IPS-18c (cell line): ENCODE measurements around the gene GALNT16.

Source experiments
- H3K4me3 ChIP-seq: 2 replicates; pipeline ENCODE4 v1.7.0; 2013; ENCODE audit warnings: low read depth, mild to moderate bottlenecking, low read length, moderate library complexity; ENCODE audit not compliant: insufficient read depth
- H3K9me3 ChIP-seq: one replicate; pipeline ENCODE4 v1.6.1; 2013; ENCODE audit warnings: mild to moderate bottlenecking, low read length, moderate library complexity; ENCODE audit not compliant: control insufficient read depth, insufficient read depth

GALNT16 gene

GRCh38 chr14:69339426-69339825, 79.5 kb downstream of the GALNT16 start:
- Histone ChIP-seq H3K9me3 (peaks cover 4% of the 10 kb centered on the region), H3K4me3 (no peak overlapping the region)

DNA sequence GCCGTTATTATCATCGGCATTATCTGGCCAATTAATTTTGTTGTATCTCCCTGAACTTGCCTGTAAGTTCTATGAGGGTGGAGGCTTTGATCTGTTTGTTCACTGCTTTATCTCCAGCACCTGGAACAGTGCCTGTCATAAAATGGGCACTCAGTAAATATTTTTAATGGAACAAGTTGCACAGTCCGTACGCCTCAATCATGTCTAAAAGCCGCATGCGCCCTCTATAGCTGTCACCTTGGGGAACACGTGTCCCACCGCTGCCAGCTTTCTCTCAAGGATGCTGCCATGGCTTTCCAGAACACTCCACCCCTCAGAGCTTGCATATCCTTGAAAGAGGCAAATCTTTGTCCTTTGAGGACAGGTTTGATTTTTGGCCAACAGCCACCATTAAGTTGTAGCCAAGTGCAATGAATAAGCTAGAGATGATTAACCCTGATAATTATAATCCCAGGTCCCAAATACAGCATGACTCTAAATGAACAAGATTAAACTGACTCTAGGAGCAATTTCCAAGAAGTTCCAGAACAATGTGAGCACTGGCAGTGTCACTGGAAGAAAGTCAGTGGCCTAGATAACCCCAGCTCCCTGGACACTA, 83.1 kb downstream of the GALNT16 start:
- Histone ChIP-seq H3K9me3 (peaks cover 4% of the 10 kb centered on the region), H3K4me3 (no peak overlapping the region)

DNA sequence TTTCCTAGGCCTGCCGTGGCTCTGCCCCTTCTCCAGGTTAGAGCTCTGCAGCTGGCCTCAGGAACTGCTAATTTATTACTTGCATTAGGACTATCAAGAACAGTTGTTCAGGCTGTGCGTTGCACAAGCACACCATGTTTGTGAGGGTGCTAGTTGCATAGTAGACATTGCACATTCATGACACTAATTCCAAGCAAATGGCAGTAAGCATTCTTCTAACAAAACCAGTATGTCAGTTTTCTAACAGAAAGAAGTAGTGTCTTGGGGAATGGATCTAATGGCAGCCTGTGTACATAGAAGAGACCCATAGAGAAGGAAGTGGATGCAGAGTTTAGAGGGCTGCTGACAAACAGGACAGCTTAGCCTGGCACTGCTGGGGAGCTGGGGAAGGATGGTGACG, 84.2 kb downstream of the GALNT16 start:
- Histone ChIP-seq H3K9me3 (peaks cover 4% of the 10 kb centered on the region), H3K4me3 (no peak overlapping the region)

DNA sequence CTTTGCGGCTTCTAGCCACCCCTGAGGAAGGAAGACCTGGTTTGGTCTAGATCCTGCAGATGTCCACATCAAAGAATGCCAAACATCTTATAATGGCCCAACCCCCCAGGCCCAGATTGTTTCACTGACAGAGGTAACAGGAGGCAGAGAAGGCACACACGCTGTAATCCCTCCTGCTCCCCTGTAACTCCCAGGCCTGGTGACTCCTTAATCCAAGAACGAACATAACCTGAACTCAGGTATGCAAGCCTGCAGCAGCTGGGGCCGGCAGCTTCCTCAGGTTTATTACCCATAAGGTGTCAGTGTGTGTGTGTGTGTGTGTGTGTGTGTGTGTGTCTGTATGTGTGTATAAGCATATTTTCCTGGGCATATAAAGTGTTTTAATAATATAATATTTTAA, 85.4 kb downstream of the GALNT16 start:
- Histone ChIP-seq H3K4me3 (no peak overlapping the region), H3K9me3 (peaks cover 4% of the 10 kb centered on the region)

DNA sequence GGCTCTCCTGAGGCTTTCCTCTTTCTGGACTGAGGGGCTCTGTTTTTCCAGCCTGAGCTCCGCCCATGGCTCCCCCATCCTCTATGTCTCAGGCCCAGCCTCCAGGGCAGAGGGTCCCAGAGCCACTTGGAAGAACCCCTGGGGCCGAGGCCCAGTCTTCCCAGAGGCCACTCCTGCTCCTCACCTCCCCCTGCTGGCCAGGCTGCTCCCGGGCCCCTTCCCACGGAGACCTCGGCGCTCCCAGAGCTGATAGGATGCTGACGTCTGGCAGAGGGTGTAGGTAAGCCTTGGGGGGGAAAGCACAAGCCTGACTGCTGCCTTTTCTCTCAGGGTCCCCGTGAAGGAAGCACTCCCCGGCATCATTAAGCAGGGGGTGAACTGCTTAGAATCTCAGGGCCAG, 86.8 kb downstream of the GALNT16 start:
- H3K9me3 ChIP-seq: peaks cover 2% of the 10 kb centered on the region
- no peak overlapping the region for H3K4me3 ChIP-seq

- Histone ChIP-seq H3K4me3 (no peak overlapping the region), H3K9me3 (no peaks in the 10 kb centered on the region)
Observed at GRCh38 chr14:69349091-69349777, 89.3 kb downstream of the GALNT16 start.

DNA sequence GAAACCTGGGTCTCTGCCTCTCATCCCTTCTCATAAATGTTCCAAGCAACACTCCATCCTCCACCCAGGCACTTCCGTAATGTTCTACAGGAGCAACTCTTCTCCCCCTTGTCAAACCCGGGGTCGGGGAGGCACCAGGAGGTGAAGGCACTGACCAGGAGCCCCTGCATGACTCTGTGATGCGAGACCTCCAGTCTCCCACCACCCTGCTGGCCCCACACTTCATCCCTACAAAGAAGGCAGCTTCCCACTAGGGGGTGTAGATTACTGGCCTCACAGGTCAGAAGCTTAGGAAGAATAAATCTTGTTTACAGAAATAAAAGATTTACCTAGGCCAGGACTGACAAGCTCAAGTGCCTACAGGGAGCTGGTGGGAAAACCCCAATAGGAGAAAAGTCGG, 90.9 kb downstream of the GALNT16 start:
- H3K9me3 ChIP-seq: no peaks in the 10 kb centered on the region
- H3K4me3 ChIP-seq: no peak overlapping the region

DNA sequence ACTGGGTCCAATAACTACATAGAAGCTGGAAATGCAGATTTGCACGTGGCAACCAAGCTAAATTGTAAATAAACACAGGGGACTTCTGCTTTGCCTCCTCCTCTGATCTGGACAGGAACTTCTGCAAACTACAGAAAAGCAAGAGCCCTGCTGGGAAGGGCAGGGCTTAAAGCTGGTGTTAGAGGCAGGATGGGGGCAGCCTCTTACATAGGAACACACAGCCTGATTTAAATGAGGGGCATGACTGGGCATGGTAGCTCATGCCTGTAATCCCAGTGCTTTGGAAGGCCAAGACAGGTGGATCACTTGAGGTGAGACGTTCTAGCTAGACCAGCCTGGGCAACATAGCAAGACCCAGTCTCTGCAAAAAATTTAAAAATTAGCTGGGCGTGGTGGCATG, 91.4 kb downstream of the GALNT16 start:
- no peak overlapping the region for H3K4me3 ChIP-seq
- no peaks in the 10 kb centered on the region for H3K9me3 ChIP-seq

DNA sequence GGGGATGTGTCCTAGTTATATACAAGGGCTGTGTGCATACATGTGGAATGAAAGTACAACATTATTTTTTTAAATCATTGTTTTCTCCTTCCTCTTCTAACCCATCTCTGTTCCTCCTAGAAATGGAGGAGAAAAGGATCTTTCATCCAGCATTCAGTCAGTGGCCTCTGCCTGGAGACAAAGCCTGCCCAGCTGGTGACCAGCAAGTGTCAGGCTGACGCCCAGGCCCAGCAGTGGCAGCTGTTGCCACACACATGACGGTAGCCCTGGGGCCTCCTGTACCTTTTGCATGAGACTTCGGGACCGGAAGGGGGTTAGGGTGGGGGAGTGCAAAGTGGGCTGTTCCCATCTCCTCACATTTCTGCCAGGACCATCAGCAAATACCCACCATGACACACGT, 92.0 kb downstream of the GALNT16 start:
- Histone ChIP-seq H3K9me3 (no peaks in the 10 kb centered on the region), H3K4me3 (no peak overlapping the region)

DNA sequence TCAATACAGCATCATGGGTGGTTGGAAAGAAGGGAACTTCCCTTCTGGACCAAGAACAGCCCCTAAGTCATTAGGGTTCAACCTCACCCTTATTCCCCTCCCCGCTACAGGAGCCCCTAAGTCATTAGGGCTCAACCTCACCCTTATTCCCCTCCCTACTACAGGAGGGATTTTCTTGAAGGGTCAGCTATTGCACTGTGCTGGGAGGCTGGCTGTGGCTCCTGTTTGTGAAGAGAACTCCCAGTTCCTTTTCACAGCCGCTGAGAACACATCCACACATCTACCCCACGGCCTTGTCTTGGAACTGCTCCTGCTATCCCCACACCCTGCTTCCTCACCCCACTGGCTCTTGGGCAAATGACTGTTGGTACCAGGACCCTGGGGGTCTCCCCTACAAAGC, 93.2 kb downstream of the GALNT16 start:
- no peak overlapping the region for H3K4me3 ChIP-seq

DNA sequence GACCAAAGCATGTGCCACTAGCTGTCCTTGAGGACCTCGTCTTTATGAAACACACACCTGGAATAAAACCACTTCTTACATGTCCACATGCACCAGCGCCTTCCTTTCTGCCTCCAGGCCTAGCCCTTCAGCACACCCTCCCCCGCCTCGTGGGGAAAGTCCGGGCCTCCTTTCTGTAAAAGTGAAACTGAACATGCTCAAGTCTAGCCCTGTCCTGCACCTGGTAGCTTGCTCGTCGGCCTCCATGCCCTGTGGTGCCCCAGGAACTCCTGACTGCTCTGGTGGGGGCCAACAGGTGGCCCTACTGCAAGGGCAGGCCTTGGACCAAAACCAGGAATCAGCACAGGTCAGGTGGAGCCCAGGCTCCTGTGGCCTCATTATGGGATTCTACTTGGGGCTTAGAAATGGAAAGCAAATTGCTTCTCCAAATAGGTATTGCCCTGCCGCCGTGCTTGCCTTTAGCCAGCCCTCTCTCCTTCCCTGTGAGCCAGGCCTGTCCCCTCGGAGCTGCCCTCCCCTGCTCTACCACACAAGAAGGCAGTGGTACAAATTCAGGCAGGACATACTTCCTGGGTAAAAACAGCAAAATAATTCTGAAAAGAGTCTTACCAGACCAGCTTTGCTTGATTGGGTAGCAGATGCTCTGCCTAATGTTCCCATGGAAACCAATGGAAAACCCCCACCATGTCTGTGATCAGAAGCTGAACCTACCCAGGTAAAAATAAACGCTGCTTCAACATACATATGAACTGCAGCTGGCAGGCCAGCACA, 94.6 kb downstream of the GALNT16 start:
- Histone ChIP-seq H3K9me3 (no peaks in the 10 kb centered on the region), H3K4me3 (no peak overlapping the region)

More for the DNA sequence above, 93.2 kb downstream of the GALNT16 start:
- no peaks in the 10 kb centered on the region for H3K9me3 ChIP-seq

- H3K9me3 ChIP-seq: no peaks in the 10 kb centered on the region
- H3K4me3 ChIP-seq: no peak overlapping the region
Observed at GRCh38 chr14:69355154-69355597, 95.2 kb downstream of the GALNT16 start.

- Histone ChIP-seq H3K9me3 (no peaks in the 10 kb centered on the region), H3K4me3 (no peak overlapping the region)
Observed at GRCh38 chr14:69355607-69356281, 95.8 kb downstream of the GALNT16 start.

- Histone ChIP-seq H3K9me3 (no peaks in the 10 kb centered on the region), H3K4me3 (no peak overlapping the region)
Observed at GRCh38 chr14:69356903-69357543, 97.1 kb downstream of the GALNT16 start.

DNA sequence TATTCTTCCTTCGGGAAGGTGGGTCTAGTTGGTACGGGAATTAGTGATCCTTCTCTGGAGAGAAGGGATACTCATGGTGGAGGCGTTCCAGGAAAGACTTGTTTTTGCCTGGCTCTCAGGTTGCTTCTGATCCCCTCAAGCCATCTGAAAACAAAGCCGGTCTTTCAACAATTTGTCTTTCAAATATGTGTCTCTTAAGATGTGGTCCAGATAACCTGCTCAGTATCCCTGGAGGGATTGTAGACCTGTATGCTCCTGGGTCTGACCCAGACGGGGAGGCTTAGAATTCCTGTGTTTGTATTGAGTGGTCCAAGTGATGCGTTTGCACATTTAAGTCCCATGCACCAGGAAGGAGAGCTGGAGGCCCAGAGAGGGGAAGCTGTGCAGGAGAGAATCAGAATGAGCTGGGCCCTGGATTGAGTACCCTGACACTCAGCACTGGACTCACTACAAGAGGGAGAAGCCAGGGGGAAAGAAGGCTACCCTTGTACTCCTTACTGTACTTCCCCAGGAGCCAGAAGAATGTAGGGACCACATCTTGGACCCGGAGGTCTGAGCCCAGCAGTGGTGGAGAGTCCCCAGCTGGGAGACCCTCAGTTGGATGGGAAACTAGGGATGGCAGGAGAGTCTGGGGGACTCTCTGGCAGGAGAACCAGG, 97.7 kb downstream of the GALNT16 start:
- H3K4me3 ChIP-seq: no peak overlapping the region
- no peaks in the 10 kb centered on the region for H3K9me3 ChIP-seq

- H3K9me3 ChIP-seq: no peaks in the 10 kb centered on the region
- no peak overlapping the region for H3K4me3 ChIP-seq
Observed at GRCh38 chr14:69358233-69358963, 98.4 kb downstream of the GALNT16 start.
